Hepatocyte (in vitro differentiated cells): Measurements from ENCODE around the gene MAPKAP1. TPM values are rescaled to one million over a fixed set of nuclear protein-coding genes. Genes with fewer than 3 reads are reported as not detected.

Experiments used
- DNase-seq: peaks from one replicate; pipeline ENCODE4 v3.0.0-alpha.2; 2016; ENCODE audit warnings: low spot score
- H2AFZ ChIP-seq: fragments of 200-600 bp; sonication (generic); 2 replicates; pipeline ENCODE4 v1.6.0; 2016; ENCODE audit warnings: antibody characterized with exemption, mild to moderate bottlenecking
- H3K27ac ChIP-seq: fragments of 200-600 bp; sonication (generic); 2 replicates; pipeline ENCODE4 v1.5.1; 2016; ENCODE audit warnings: mild to moderate bottlenecking
- H3K27me3 ChIP-seq: fragments of 200-600 bp; sonication (generic); 2 replicates; pipeline ENCODE4 v1.6.1; 2016
- H3K36me3 ChIP-seq: fragments of 200-600 bp; sonication (generic); replicated peaks from 2 replicates; pipeline ENCODE4 v1.5.1; 2016; ENCODE audit warnings: low read depth; ENCODE audit not compliant: insufficient read depth
- H3K4me1 ChIP-seq: fragments of 200-600 bp; sonication (generic); 2 replicates; pipeline ENCODE4 v1.5.1; 2016; ENCODE audit warnings: mild to moderate bottlenecking, moderate library complexity; ENCODE audit not compliant: insufficient read depth
- H3K4me2 ChIP-seq: fragments of 200-600 bp; sonication (generic); 2 replicates; pipeline ENCODE4 v1.6.0; 2016
- H3K4me3 ChIP-seq: fragments of 200-600 bp; sonication (generic); 2 replicates; pipeline ENCODE4 v1.5.1; 2016; ENCODE audit warnings: mild to moderate bottlenecking
- H3K79me2 ChIP-seq: fragments of 200-600 bp; sonication (generic); 2 replicates; pipeline ENCODE4 v1.6.0; 2017; ENCODE audit warnings: mild to moderate bottlenecking
- H3K9me2 ChIP-seq: fragments of 200-600 bp; sonication (generic); replicated peaks from 2 replicates; pipeline ENCODE4 v1.6.0; 2017; ENCODE audit warnings: mild to moderate bottlenecking; ENCODE audit not compliant: insufficient read depth
- H3K9me3 ChIP-seq: fragments of 200-600 bp; sonication (generic); 2 replicates; pipeline ENCODE4 v1.5.1; 2016; ENCODE audit warnings: low read depth, mild to moderate bottlenecking
- H4K20me1 ChIP-seq: fragments of 200-600 bp; sonication (generic); 2 replicates; pipeline ENCODE4 v1.6.0; 2016; ENCODE audit warnings: mild to moderate bottlenecking; ENCODE audit not compliant: insufficient read depth, poor library complexity, severe bottlenecking
- EZH2 ChIP-seq: fragments of 200-600 bp; sonication (generic); IDR thresholded peaks from 2 replicates; pipeline ENCODE4 v1.6.1; 2016; ENCODE audit warnings: antibody characterized with exemption, mild to moderate bottlenecking, borderline replicate concordance
- EZH2phosphoT487 ChIP-seq: fragments of 200-600 bp; sonication (generic); IDR thresholded peaks from one replicate; pipeline ENCODE4 v1.6.1; 2018; ENCODE audit warnings: antibody characterized with exemption, mild to moderate bottlenecking, low read depth, moderate library complexity; ENCODE audit not compliant: unreplicated experiment, severe bottlenecking
- WGBS: methylation state at CpG from one replicate; pipeline ENCODE4 v1.1.6; 2016; ENCODE audit warnings: low lambda C conversion rate; ENCODE audit errors: missing lambda C conversion rate; 5-methylcytosine and 5-hydroxymethylcytosine counted together
- polyA plus RNA-seq: library from polyadenylated mRNA; unstranded; fragments of >200 nt; fragmentation: Nextera tagmentation; extraction: Ambion mirVana; gene quantifications from 2 replicates; pipeline ENCODE4 v1.2.1, GENCODE V29; 2016
- total RNA-seq: library from RNA; depleted of rRNA; stranded (reverse); fragments of >200 nt; gene quantifications from 2 replicates; pipeline ENCODE4 v1.2.3, GENCODE V29; 2014
- TF ChIP-seq, protein P1 (sequence below): fragments of 200-600 bp; sonication (generic); IDR thresholded peaks from 2 replicates; pipeline ENCODE4 v1.5.1; 2016; ENCODE audit warnings: antibody characterized with exemption, mild to moderate bottlenecking; ENCODE audit not compliant: poor library complexity

Gene MAPKAP1
- total and polyA plus RNA-seq, 2 experiments from 2014 or later = 74.5 to 79.4 TPM

DNA sequence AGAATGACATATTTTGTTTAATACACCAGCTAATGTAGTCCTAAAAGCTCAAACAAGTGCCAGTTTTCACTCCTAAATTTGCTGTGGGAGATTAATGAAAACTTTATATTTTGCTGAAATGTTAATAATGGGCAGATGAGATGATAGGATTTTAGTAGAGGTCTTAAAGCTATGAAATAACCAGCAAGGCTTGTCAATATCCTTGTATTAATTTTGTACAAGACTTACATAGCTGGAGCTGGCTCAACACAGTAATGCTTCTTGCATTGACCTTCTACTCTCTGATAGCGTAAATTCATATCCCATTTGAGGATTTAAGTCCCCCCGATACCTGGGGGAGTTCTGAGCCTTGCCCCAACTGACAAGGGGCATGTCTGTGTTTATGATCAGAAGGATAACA is 219.2 kb downstream of the MAPKAP1 start:
- WGBS = 51% methylated on average over 2 of the region's 2 CpGs

DNA sequence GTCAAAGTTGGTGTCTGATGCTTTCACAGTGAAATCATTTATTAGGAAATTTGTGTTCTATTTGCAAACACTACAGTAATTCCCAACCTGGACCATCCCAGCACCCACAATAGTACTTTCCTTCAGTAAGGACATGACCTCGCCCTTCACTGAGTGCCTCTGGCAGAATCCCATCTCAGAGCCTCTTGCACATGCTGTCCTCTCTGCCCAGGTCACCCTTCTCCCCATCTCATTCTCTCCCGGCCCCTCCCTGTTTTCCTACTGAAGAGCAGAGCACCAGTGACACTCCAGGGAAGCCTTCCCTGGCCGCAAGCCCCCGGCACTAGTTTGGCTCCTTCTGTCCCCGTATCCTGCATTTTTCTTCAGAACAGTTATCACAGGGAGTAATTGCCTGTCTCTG is 220.4 kb downstream of the MAPKAP1 start:
- H3K4me1 ChIP-seq = peaks cover 7% of the 10 kb centered on the region
- no peak overlapping the region for H3K4me3 ChIP-seq
- H3K27ac ChIP-seq = no peak overlapping the region
- no peak for TF ChIP-seq EZH2phosphoT487
- TF ChIP-seq EZH2 = no peak
- TF ChIP-seq, protein P1, sequence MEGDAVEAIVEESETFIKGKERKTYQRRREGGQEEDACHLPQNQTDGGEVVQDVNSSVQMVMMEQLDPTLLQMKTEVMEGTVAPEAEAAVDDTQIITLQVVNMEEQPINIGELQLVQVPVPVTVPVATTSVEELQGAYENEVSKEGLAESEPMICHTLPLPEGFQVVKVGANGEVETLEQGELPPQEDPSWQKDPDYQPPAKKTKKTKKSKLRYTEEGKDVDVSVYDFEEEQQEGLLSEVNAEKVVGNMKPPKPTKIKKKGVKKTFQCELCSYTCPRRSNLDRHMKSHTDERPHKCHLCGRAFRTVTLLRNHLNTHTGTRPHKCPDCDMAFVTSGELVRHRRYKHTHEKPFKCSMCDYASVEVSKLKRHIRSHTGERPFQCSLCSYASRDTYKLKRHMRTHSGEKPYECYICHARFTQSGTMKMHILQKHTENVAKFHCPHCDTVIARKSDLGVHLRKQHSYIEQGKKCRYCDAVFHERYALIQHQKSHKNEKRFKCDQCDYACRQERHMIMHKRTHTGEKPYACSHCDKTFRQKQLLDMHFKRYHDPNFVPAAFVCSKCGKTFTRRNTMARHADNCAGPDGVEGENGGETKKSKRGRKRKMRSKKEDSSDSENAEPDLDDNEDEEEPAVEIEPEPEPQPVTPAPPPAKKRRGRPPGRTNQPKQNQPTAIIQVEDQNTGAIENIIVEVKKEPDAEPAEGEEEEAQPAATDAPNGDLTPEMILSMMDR = no peak
- H4K20me1 ChIP-seq = no peaks in the 10 kb centered on the region
- no peak overlapping the region for H2AFZ ChIP-seq
- no peak overlapping the region for H3K4me2 ChIP-seq
- no peaks in the 10 kb centered on the region for H3K36me3 ChIP-seq
- no peaks in the 10 kb centered on the region for H3K9me2 ChIP-seq
- H3K27me3 ChIP-seq = no peaks in the 10 kb centered on the region
- WGBS = 82% methylated on average over 5 of the region's 5 CpGs
- DNase-seq = no peak
- no peaks in the 10 kb centered on the region for H3K79me2 ChIP-seq
- no peaks in the 10 kb centered on the region for H3K9me3 ChIP-seq

More for the DNA sequence above, 219.2 kb downstream of the MAPKAP1 start:
- Histone ChIP-seq H4K20me1 (no peaks in the 10 kb centered on the region), H3K9me3 (no peaks in the 10 kb centered on the region), H3K4me3 (no peak overlapping the region), H3K9me2 (no peaks in the 10 kb centered on the region), H3K27me3 (no peaks in the 10 kb centered on the region), H3K36me3 (no peaks in the 10 kb centered on the region), H3K4me2 (no peak overlapping the region), H2AFZ (no peak overlapping the region), H3K27ac (no peak overlapping the region), H3K79me2 (no peaks in the 10 kb centered on the region), H3K4me1 (peaks cover 7% of the 10 kb centered on the region)
- DNase-seq = no peak
- TF ChIP-seq EZH2phosphoT487 (no peak), EZH2 (no peak)
- TF ChIP-seq, protein P1 = no peak

DNA sequence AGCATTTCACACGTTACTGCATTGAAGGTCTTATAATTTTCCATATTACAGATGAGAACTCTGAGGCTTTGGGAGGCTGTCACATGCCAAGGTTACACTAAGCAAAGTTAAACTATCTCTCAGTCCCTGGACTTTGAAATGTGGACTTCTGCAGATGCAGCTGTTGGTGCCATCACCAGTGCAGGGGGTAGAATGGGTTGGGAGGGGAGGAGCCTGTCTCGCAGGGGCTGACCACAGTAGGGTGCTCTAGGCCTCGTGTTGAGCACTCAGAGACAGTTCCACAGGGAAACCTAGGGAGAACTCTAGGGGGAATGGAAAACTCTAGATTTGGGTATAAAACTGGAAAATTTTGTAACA is 220.9 kb downstream of the MAPKAP1 start:
- Histone ChIP-seq H3K4me2 (no peak overlapping the region), H3K9me3 (no peaks in the 10 kb centered on the region), H3K36me3 (no peaks in the 10 kb centered on the region), H3K9me2 (no peaks in the 10 kb centered on the region), H3K4me3 (no peak overlapping the region), H3K27me3 (no peaks in the 10 kb centered on the region), H4K20me1 (no peaks in the 10 kb centered on the region), H3K79me2 (no peaks in the 10 kb centered on the region), H3K27ac (no peak overlapping the region), H3K4me1 (peaks cover 7% of the 10 kb centered on the region), H2AFZ (no peak overlapping the region)
- DNase-seq = no peak
- 89% methylated on average over 3 of the region's 3 CpGs for WGBS
- TF ChIP-seq, protein P1 = no peak
- TF ChIP-seq EZH2 = no peak
- TF ChIP-seq EZH2phosphoT487 = no peak
